Osteocyte (in vitro differentiated cells): ENCODE data around the gene MLST8. TPM values are rescaled to one million over a fixed set of nuclear protein-coding genes. Genes with fewer than 3 reads are reported as not detected.

Source experiments
- DNase-seq: peaks from one replicate; pipeline ENCODE4 v3.0.0; 2021; ENCODE audit warnings: mixed read lengths; ENCODE audit not compliant: unreplicated experiment; ENCODE audit errors: extremely low spot score
- H3K27ac Mint-ChIP-seq: one replicate; pipeline ENCODE4 v1.8.0; 2021; ENCODE audit warnings: mild to moderate bottlenecking, mixed read lengths; ENCODE audit not compliant: unreplicated experiment
- H3K27me3 Mint-ChIP-seq: one replicate; pipeline ENCODE4 v1.8.0; 2021; ENCODE audit warnings: mixed read lengths; ENCODE audit not compliant: unreplicated experiment
- H3K36me3 Mint-ChIP-seq: one replicate; pipeline ENCODE4 v1.8.0; 2021; ENCODE audit warnings: mixed read lengths; ENCODE audit not compliant: unreplicated experiment
- H3K4me1 Mint-ChIP-seq: one replicate; pipeline ENCODE4 v1.8.0; 2021; ENCODE audit warnings: mixed read lengths; ENCODE audit not compliant: unreplicated experiment
- H3K4me3 Mint-ChIP-seq: one replicate; pipeline ENCODE4 v1.8.0; 2021; ENCODE audit warnings: mild to moderate bottlenecking, moderate library complexity, mixed read lengths; ENCODE audit not compliant: unreplicated experiment
- H3K9me3 Mint-ChIP-seq: one replicate; pipeline ENCODE4 v1.8.0; 2021; ENCODE audit warnings: mixed read lengths; ENCODE audit not compliant: unreplicated experiment
- total RNA-seq: library from RNA; stranded (reverse); gene quantifications from 2 replicates; pipeline ENCODE4 v1.2.1, GENCODE V29; 2021
- TF ChIP-seq, protein P1 (sequence below): fragments of 200-600 bp; sonication (generic); IDR thresholded peaks from 2 replicates; pipeline ENCODE4 v1.5.0; 2021; ENCODE audit warnings: antibody characterized with exemption, mild to moderate bottlenecking, moderate library complexity

MLST8 gene
- total RNA-seq, 1 donor from 2014 or later = 60.2 TPM

DNA sequence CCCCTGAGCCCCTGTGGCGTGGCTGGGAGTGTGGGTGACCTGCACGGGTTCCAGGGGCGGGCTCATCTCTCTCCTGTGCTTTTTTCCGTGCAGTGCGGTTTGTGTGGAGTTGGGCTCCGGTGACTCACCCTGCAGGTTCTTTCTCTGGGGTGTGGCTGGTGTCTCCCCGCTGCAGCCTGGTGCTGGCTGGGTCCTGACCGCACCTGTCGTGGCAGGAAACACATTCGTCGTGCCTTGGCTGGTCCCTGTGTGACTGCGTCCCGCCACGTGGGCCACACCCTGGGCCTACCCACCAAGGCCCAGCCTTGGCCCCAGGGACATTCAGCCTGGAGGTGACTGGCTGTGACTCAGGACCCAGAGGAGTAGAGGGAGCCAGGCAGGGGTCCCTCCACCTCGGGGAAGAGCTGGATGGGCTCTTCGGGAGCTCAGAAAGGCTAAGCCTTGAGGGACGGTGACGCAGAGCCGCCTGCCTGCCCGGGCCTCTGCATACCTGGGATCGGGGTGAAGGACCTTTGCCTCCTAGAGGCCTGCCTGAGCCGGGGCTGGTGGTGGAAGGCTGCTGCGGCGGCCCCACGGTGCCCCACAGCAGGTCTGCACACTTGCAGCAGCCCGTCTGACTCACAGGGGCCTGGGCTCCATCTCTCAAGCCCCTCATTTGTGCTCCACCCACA lies 41.9 kb upstream of the MLST8 start:
- H3K27me3 Mint-ChIP-seq = no peaks in the 10 kb centered on the region
- H3K36me3 Mint-ChIP-seq = peaks cover 9% of the 10 kb centered on the region
- no peaks in the 10 kb centered on the region for H3K9me3 Mint-ChIP-seq
- TF ChIP-seq, protein P1, sequence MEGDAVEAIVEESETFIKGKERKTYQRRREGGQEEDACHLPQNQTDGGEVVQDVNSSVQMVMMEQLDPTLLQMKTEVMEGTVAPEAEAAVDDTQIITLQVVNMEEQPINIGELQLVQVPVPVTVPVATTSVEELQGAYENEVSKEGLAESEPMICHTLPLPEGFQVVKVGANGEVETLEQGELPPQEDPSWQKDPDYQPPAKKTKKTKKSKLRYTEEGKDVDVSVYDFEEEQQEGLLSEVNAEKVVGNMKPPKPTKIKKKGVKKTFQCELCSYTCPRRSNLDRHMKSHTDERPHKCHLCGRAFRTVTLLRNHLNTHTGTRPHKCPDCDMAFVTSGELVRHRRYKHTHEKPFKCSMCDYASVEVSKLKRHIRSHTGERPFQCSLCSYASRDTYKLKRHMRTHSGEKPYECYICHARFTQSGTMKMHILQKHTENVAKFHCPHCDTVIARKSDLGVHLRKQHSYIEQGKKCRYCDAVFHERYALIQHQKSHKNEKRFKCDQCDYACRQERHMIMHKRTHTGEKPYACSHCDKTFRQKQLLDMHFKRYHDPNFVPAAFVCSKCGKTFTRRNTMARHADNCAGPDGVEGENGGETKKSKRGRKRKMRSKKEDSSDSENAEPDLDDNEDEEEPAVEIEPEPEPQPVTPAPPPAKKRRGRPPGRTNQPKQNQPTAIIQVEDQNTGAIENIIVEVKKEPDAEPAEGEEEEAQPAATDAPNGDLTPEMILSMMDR = no peak
- H3K4me3 Mint-ChIP-seq = no peak overlapping the region
- H3K27ac Mint-ChIP-seq = no peak overlapping the region
- no peak for DNase-seq
- peaks cover 25% of the 10 kb centered on the region for H3K4me1 Mint-ChIP-seq

- no peak overlapping the region for H3K27ac Mint-ChIP-seq
- DNase-seq = no peak
- H3K36me3 Mint-ChIP-seq = peaks cover 9% of the 10 kb centered on the region
- H3K9me3 Mint-ChIP-seq = no peaks in the 10 kb centered on the region
- TF ChIP-seq, protein P1 = no peak
- H3K4me3 Mint-ChIP-seq = no peak overlapping the region
- H3K27me3 Mint-ChIP-seq = no peaks in the 10 kb centered on the region
- peaks cover 13% of the 10 kb centered on the region for H3K4me1 Mint-ChIP-seq
These were observed 39.4 kb upstream of the MLST8 start for GRCh38 chr16:2165861-2166260.

DNA sequence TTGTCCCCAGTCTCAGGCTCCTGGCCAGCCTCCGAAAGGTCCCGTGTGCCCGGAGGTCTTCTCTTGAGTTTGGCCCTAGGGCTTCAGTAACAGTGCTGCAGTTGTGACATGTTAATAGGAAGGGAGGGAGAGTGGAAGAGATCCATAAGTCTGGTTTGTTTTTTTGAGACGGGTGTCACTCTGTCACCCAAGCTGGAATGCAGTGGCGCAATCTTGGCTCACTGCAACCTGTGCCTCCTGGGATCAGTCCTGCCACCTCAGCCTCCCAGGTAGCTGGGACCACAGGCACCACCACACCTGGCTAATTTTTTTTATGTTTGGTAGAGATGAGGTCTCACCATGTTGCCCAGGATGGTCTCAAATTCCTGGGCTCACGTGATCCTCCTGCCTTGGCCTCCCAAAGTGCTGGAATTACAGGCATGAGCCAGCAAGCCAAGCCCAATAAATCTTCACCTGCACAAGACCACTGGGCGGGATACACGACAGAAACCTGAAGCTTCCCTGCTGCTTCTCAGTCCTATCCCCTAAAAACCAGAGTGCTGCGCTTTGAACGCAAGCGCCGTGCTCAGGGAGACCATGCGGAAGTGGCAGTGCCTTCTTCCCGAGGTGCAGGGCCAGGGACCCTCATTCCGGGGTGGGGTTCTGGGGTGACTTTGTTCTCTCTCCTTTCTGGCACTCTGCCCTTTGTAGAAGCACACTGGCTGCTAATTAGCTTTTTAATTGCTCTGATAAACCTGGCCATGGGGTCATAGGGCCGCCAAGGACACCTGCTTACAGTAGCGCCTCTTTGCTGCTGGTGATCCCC lies 38.8 kb upstream of the MLST8 start:
- TF ChIP-seq, protein P1 = no peak
- peaks cover 7% of the 10 kb centered on the region for H3K4me1 Mint-ChIP-seq
- H3K27me3 Mint-ChIP-seq = no peaks in the 10 kb centered on the region
- DNase-seq = no peak
- no peak overlapping the region for H3K27ac Mint-ChIP-seq
- peaks cover 9% of the 10 kb centered on the region for H3K36me3 Mint-ChIP-seq
- H3K4me3 Mint-ChIP-seq = no peak overlapping the region
- H3K9me3 Mint-ChIP-seq = no peaks in the 10 kb centered on the region

- H3K27ac Mint-ChIP-seq = no peak overlapping the region
These were observed 38.1 kb upstream of the MLST8 start for GRCh38 chr16:2167068-2167638.

More at GRCh38 chr16:2167068-2167638, 38.1 kb upstream of the MLST8 start:
- Mint-ChIP-seq H3K9me3 (no peaks in the 10 kb centered on the region), H3K36me3 (peaks cover 10% of the 10 kb centered on the region), H3K4me3 (no peak overlapping the region), H3K4me1 (peaks cover 3% of the 10 kb centered on the region), H3K27me3 (no peaks in the 10 kb centered on the region)
- TF ChIP-seq, protein P1 = no peak
- no peak for DNase-seq
